HepG2 (cell line): ENCODE data around the gene MDFIC. TPM values are rescaled to one million over a fixed set of nuclear protein-coding genes. Genes with fewer than 3 reads are reported as not detected.

Source experiments
- ATAC-seq: fragments of 200-7000 bp; cut with Tn5 transposase; 3 replicates; pipeline ENCODE4 v1.9.1; 2020; ENCODE audit warnings: mild to moderate bottlenecking, moderate library complexity
- BruUV-seq: library from RNA; stranded (reverse); fragments of 400-500 nt; replicated peaks from 2 replicates; lab custom pipeline; 2021; lab: Mats Ljungman, UMichigan
- CTCF ChIA-PET: fragments of 300-600 bp; formaldehyde crosslinking; extraction: SDS; loops from one replicate; lab custom pipeline; 2021; ENCODE audit warnings: low total read pairs, inconsistent platforms, low intra/inter-chr PET ratio; lab: Yijun Ruan, JAX
- POLR2A ChIA-PET: fragments of 350-600 bp; sonication (Branson Sonifier 250); formaldehyde crosslinking; loops from one replicate; lab custom pipeline; 2020; ENCODE audit warnings: antibody characterized with exemption, inconsistent platforms; lab: Yijun Ruan, JAX
- DNase-seq: peaks from one replicate; pipeline ENCODE4 v3.0.0-alpha.2; 2015; ENCODE audit warnings: low spot score
- FAIRE-seq: peaks from 3 replicates; lab custom pipeline; 2011; peaks lifted over from hg19 to GRCh38; lab: Jason Lieb, UNC
- H2AFZ ChIP-seq: one replicate; pipeline ENCODE4 v1.6.1; 2011; ENCODE audit warnings: low read length, inconsistent platforms
- H3K27ac ChIP-seq: fragments of 300-600 bp; 3 replicates; pipeline ENCODE4 v1.8.0; 2011; ENCODE audit warnings: mixed run types, mild to moderate bottlenecking, mixed read lengths, low read length, inconsistent platforms; ENCODE audit not compliant: insufficient read depth; ENCODE audit errors: extremely low read length
- H3K27me3 ChIP-seq, 2 experiments: fragments of 200-600 bp in 1 of 2; 2 replicates in 1 of 2; 3 replicates in 1 of 2; pipeline versions ENCODE4 v1.6.0 to v1.8.0; 2011; ENCODE audit warnings: low read length in 2 of 2, mild to moderate bottlenecking in 2 of 2, moderate library complexity in 2 of 2, inconsistent platforms in 1 of 2; ENCODE audit not compliant: insufficient read depth in 2 of 2, control insufficient read depth in 1 of 2
- H3K36me3 ChIP-seq, 2 experiments: fragments of 200-600 bp in 1 of 2; replicated peaks in 1 of 2; 2 replicates in 1 of 2; 3 replicates in 1 of 2; pipeline versions ENCODE4 v1.5.1 to v1.8.0; 2011; ENCODE audit warnings: low read length in 2 of 2, inconsistent platforms in 1 of 2; ENCODE audit not compliant: insufficient read depth in 2 of 2, control insufficient read depth in 1 of 2
- H3K4me1 ChIP-seq: 2 replicates; pipeline ENCODE4 v1.5.1; 2012; ENCODE audit warnings: low read length, inconsistent platforms; ENCODE audit not compliant: insufficient read depth
- H3K4me2 ChIP-seq: 2 replicates; pipeline ENCODE4 v1.6.0; 2011; ENCODE audit warnings: low read depth, low read length, inconsistent platforms
- H3K4me3 ChIP-seq, 3 experiments: fragments of 200-600 bp in 1 of 3; sonication (generic), shearing (Covaris generic) in 1 of 3; replicated peaks in 1 of 3; 2 replicates each; pipeline ENCODE4 v1.5.1; 2011 to 2016; ENCODE audit warnings: low read length in 3 of 3, inconsistent platforms in 2 of 3, low read depth in 2 of 3, mild to moderate bottlenecking in 2 of 3, control low read depth in 1 of 3, mixed read lengths in 1 of 3; ENCODE audit not compliant: insufficient read depth in 1 of 3
- H3K79me2 ChIP-seq: one replicate; pipeline ENCODE4 v1.6.1; 2011; ENCODE audit warnings: low read length, inconsistent platforms; ENCODE audit not compliant: insufficient read depth
- H3K9ac ChIP-seq: 2 replicates; pipeline ENCODE4 v1.6.0; 2011; ENCODE audit warnings: mild to moderate bottlenecking, low read depth, low read length, inconsistent platforms; ENCODE audit not compliant: insufficient read depth
- H3K9me3 ChIP-seq: 2 replicates; pipeline ENCODE4 v1.5.1; 2012; ENCODE audit warnings: mild to moderate bottlenecking, low read length
- H4K20me1 ChIP-seq: 2 replicates; pipeline ENCODE4 v1.6.0; 2011; ENCODE audit warnings: inconsistent platforms, mild to moderate bottlenecking, low read length, moderate library complexity; ENCODE audit not compliant: insufficient read depth
- EP300 ChIP-seq, 3 experiments: sonication (generic) in 1 of 3; formaldehyde crosslinking in 1 of 3; IDR thresholded peaks; 2 replicates each; pipeline versions ENCODE4 v1.5.1 to v1.6.1; 2011 to 2020; ENCODE audit warnings: low read depth in 2 of 3, low read length in 2 of 3, borderline replicate concordance in 1 of 3, improper control_type of control experiment in 1 of 3, mild to moderate bottlenecking in 1 of 3, missing genetic modification reagents in 1 of 3, moderate library complexity in 1 of 3
- PAWR ChIP-seq: sonication (generic); formaldehyde crosslinking; IDR thresholded peaks from 2 replicates; pipeline ENCODE4 v1.4.0; 2020; ENCODE audit warnings: missing genetic modification reagents, mild to moderate bottlenecking, borderline replicate concordance
- RERE ChIP-seq: IDR thresholded peaks from 2 replicates; pipeline ENCODE4 v1.6.1; 2016; ENCODE audit warnings: low read depth, missing genetic modification reagents, missing compliant biosample characterization
- THAP8 ChIP-seq: sonication (generic); formaldehyde crosslinking; IDR thresholded peaks from 2 replicates; pipeline ENCODE4 v1.5.1; 2020; ENCODE audit warnings: missing genetic modification reagents, mild to moderate bottlenecking, borderline replicate concordance
- ZFP62 ChIP-seq: sonication (generic); formaldehyde crosslinking; IDR thresholded peaks from 2 replicates; pipeline ENCODE4 v1.4.0; 2020; ENCODE audit warnings: missing genetic modification reagents
- ZNF407 ChIP-seq: sonication (generic); formaldehyde crosslinking; IDR thresholded peaks from one replicate; pipeline ENCODE4 v1.5.1; 2020; ENCODE audit warnings: mild to moderate bottlenecking, missing genetic modification reagents; ENCODE audit errors: not compliant biosample characterization
- ZNF512 ChIP-seq: sonication (generic); formaldehyde crosslinking; IDR thresholded peaks from 2 replicates; pipeline ENCODE4 v1.4.0; 2020; ENCODE audit warnings: mild to moderate bottlenecking, missing genetic modification reagents
- WGBS: methylation state at CpG from one replicate; pipeline ENCODE4 v1.1.6; 2017; ENCODE audit warnings: low lambda C conversion rate; 5-methylcytosine and 5-hydroxymethylcytosine counted together
- in situ Hi-C: cut with HindIII; loops from 2 replicates; pipeline ENCODE4 v1.10.0; 2017; ENCODE audit warnings: low pct_unique_long_range_greater_than_20kb; ENCODE audit not compliant: extremely low pct_ligation_motif_present
- intact Hi-C: fragments of 100-400 bp; cut with micrococcal nuclease; formaldehyde crosslinking; loops from one replicate; pipeline ENCODE4 v1.10.0; 2022; ENCODE audit not compliant: unreplicated experiment
- polyA plus RNA-seq, 8 experiments: library from polyadenylated mRNA; depleted of rRNA in 3 of 8; stranded (reverse) in 7 of 8; unstranded in 1 of 8; fragments of >200 nt; fragmentation: Illumina TruSeq in 4 of 8; extraction: Trizol in 4 of 8; gene quantifications; 2 replicates each; pipeline versions ENCODE4 v1.2.1 to v1.2.3, GENCODE V29; 2011 to 2016; ENCODE audit warnings: low read depth in 4 of 8, missing spikeins in 1 of 8, mixed read lengths in 1 of 8; ENCODE audit not compliant: insufficient read depth in 1 of 8
- total RNA-seq, 5 experiments: library from RNA; depleted of rRNA; stranded (reverse); fragments of >200 nt; fragmentation: Illumina TruSeq; extraction: Trizol; gene quantifications; 2 replicates each; pipeline ENCODE4 v1.2.3, GENCODE V29; 2016; ENCODE audit warnings: low read depth in 1 of 5

The MDFIC gene
- total and polyA plus RNA-seq, 2 of the 13 experiments (the other 11 are each of a cell fraction or from before 2014, with no cell fraction given) = 0.13 TPM; not detected in 1

DNA sequence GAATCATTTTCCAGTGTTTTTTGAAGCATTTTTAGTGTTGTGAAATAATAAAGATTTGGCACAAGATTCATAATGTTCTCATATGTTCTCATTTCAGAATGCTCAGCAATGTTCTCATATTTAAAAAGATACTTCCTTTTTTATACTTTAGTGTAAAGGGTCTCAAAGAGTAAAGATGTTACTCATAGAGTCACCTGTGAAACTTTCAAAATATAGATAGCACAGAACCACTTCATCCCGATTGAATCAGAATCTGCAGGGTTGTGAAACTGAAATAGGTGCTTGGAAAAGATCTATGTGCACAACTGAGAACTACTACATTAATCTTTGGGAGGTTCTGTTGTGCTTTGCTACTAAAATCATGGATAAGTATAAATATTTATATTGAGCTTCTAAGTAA is 144.7 kb downstream of the MDFIC start:
- in situ Hi-C loops = no loop called here
- no peak for TF ChIP-seq ZFP62 (CRISPR knock-in tag)
- no peak for TF ChIP-seq ZNF407 (CRISPR knock-in tag)
- no peak for TF ChIP-seq THAP8 (CRISPR knock-in tag)
- TF ChIP-seq ZNF512 (CRISPR knock-in tag) = no peak
- no peak for TF ChIP-seq EP300 (IDR thresholded peaks at IDR 0.05; ENCODE audit: low read depth in 2 of 2, low read length in 2 of 2)
- TF ChIP-seq EP300 (CRISPR knock-in tag; IDR thresholded peaks at IDR 0.05; ENCODE audit: borderline replicate concordance) = no peak
- no peak for TF ChIP-seq RERE (CRISPR knock-in tag)
- TF ChIP-seq PAWR (CRISPR knock-in tag) = no peak

More for the DNA sequence above, 144.7 kb downstream of the MDFIC start:
- H3K36me3 ChIP-seq = no peaks in the 10 kb centered on the region
- H3K9me3 ChIP-seq = no peaks in the 10 kb centered on the region
- no peaks in the 10 kb centered on the region for H3K4me1 ChIP-seq
- no peaks in the 10 kb centered on the region for H4K20me1 ChIP-seq
- WGBS = 0% methylated on average over 1 of the region's 1 CpG
- no peak overlapping the region for H3K9ac ChIP-seq
- H2AFZ ChIP-seq = no peak overlapping the region
- CTCF ChIA-PET = no interaction called here
- DNase-seq (no peak), FAIRE-seq (no peak), ATAC-seq (no peak)
- H3K4me3 ChIP-seq = no peak overlapping the region
- H3K4me2 ChIP-seq = no peak overlapping the region
- intact Hi-C loops = no loop called here
- H3K27me3 ChIP-seq = no peaks in the 10 kb centered on the region
- H3K27ac ChIP-seq = no peak overlapping the region
- POLR2A ChIA-PET = no interaction called here
- no peaks in the 10 kb centered on the region for H3K79me2 ChIP-seq
- no TSS peak for BruUV-seq
